ENCODE results near the gene RRAS2. TPM values are rescaled to one million over a fixed set of nuclear protein-coding genes. Genes with fewer than 3 reads are reported as not detected.
"Not testable (repeated sequence)": the region's sequence is repeated elsewhere in the genome, so short reads cannot be mapped to it uniquely, and the experiment has no call there.

RRAS2 gene
- 24.1 TPM for total RNA-seq

- DNase-seq (ENCODE audit: low spot score) (peak; percentile 81), ATAC-seq (peak; percentile 89)
Measured at GRCh38 chr11:14358729-14359439, at the start of gene RRAS2. TSS of gene RRAS2 (minus strand) at chr11:14359183. CDS start at chr11:14358870, 313 bp downstream.

DNA sequence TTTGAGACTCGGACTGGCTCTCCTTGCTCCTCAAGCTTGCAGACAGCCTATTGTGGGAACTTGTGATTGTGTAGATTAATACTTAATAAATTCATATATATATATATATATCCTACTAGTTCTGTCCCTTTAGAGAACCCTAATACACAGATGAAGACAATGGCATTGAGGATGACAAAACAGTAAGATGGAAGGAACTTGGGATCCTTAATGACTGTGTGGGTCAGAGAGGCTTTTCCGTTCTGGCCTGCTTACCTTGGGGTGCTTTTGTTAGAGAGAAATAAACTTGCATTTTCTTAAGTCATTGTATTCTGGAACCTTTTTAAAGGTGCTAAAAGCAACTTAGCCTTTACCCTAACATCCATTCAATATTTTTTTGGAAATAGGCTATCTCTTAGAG is 49.6 kb upstream of the RRAS2 start:
- ATAC-seq (no peak), DNase-seq (ENCODE audit: low spot score) (no peak)

DNA sequence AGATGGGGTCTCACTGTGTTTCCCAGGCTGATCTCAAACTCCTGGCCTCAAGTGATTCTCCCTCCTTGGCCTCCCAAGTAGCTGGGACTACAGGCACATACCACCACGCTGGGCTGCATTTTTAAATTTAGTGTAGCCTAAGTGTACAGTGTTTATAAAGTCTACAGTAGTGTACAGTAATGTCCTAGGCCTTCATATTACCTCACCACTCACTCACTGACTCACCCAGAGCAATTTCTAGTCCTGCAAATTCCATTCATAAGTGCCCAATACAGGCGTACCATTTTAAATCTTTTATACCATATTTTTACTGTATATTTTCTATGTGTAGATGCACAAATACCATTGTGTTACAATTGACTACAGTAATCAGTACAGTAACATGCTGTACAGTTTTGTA is 47.1 kb upstream of the RRAS2 start:
- not testable (repeated sequence) for ATAC-seq; DNase-seq (ENCODE audit: low spot score)

DNA sequence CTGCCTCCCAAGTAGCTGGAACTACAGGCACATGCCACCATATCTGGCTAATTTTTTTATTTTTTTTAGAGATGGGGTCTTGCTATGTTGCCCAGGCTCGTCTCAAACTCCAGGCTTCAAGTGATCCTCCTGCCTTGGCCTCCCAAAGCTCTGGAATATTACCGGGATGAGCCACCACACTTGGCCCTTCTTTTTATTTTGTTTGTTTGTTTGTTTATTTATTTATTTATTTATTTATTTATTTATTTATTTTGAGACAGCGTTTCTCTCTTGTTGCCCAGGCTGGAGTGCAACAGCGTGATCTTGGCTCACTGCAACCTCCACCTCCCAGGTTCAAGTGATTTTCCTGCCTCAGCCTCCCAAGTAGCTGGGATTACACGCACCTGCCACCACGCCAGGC is 44.5 kb upstream of the RRAS2 start:
- not testable (repeated sequence) for ATAC-seq; DNase-seq (ENCODE audit: low spot score)

- DNase-seq (ENCODE audit: low spot score), result no peak
- ATAC-seq, result peak; percentile 77
Measured at GRCh38 chr11:14399087-14399486, 40.1 kb upstream of the RRAS2 start.

DNA sequence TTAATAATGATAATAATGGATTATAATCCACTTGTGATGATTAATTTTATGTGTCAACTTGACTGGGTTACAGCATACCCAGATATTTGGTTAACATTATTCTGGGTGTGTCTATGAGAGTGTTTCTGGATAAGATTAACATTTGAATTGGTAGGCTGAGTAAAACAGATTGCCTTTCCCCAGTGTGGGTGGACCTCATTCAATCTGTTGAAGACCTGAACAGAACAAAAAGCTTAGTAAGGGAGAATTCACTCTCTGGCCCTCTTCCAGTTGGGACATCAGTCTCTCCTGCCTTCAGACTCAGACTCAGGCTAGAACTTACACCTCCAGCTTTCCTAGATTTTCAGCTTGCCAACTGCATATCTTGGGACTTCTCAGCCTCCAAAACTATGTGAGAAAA is 37.3 kb upstream of the RRAS2 start:
- ATAC-seq, result no peak
- DNase-seq (ENCODE audit: low spot score), result no peak

- no peak for DNase-seq (ENCODE audit: low spot score)
- ATAC-seq, result no peak
Measured at GRCh38 chr11:14393889-14394288, 34.9 kb upstream of the RRAS2 start.

- no peak for DNase-seq (ENCODE audit: low spot score)
- no peak for ATAC-seq
Measured at GRCh38 chr11:14393129-14393528, 34.1 kb upstream of the RRAS2 start.

- peak; percentile 39 for ATAC-seq
- DNase-seq (ENCODE audit: low spot score), result no peak
Measured at GRCh38 chr11:14390669-14391068, 31.7 kb upstream of the RRAS2 start.

DNA sequence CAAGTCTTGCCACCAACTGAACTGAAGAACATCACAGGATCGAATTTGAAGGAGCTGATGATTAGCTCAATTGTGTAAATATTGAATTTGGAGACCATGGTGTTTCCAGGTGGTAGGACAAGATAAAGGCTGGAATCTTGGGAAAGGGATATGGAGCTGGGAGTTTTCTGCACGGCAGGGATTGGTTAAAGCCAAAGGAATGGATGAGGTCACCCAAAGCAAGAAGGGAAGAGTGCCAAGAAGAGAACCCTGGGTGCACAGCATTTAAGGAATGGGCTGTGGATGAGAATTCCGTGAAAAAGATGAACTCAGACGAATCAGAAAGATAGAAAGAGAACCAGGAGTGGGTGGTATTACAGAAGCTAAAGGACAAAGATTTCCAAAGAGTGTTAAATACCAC is 29.4 kb upstream of the RRAS2 start:
- ATAC-seq, result no peak
- DNase-seq (ENCODE audit: low spot score), result no peak

GRCh38 chr11:14386895-14387480 is 28.0 kb upstream of the RRAS2 start:
- ATAC-seq, result no peak

GRCh38 chr11:14386081-14386480 is 27.1 kb upstream of the RRAS2 start:
- DNase-seq (ENCODE audit: low spot score), result no peak
- ATAC-seq, result no peak

More at GRCh38 chr11:14386895-14387480, 28.0 kb upstream of the RRAS2 start:
- DNase-seq (ENCODE audit: low spot score), result no peak

DNA sequence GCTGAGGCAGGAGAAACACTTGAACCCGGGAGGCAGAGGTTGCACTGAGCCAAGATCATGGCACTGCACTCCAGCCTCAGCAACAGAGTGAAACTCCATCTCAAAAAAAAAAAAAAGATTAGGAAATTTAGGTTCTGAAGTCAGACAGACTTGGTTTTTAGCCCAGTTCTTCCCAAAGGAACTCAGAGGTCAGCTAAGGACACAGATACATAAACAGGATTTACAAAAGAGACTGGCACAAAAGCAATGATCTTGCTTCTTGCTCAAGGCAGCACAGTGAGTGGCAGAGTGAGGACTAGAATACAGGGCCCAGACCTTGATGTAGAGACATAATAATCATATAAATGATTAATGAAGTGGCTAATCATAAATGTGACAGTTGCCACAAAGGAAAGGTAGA is 25.4 kb upstream of the RRAS2 start:
- no peak for DNase-seq (ENCODE audit: low spot score)
- ATAC-seq, result no peak

- no peak for DNase-seq (ENCODE audit: low spot score)
- no peak for ATAC-seq
Measured at GRCh38 chr11:14381968-14382367, 23.0 kb upstream of the RRAS2 start.

GRCh38 chr11:14380947-14381561 is 22.1 kb upstream of the RRAS2 start:
- DNase-seq (ENCODE audit: low spot score) (peak; percentile 89), ATAC-seq (peak; percentile 92)

DNA sequence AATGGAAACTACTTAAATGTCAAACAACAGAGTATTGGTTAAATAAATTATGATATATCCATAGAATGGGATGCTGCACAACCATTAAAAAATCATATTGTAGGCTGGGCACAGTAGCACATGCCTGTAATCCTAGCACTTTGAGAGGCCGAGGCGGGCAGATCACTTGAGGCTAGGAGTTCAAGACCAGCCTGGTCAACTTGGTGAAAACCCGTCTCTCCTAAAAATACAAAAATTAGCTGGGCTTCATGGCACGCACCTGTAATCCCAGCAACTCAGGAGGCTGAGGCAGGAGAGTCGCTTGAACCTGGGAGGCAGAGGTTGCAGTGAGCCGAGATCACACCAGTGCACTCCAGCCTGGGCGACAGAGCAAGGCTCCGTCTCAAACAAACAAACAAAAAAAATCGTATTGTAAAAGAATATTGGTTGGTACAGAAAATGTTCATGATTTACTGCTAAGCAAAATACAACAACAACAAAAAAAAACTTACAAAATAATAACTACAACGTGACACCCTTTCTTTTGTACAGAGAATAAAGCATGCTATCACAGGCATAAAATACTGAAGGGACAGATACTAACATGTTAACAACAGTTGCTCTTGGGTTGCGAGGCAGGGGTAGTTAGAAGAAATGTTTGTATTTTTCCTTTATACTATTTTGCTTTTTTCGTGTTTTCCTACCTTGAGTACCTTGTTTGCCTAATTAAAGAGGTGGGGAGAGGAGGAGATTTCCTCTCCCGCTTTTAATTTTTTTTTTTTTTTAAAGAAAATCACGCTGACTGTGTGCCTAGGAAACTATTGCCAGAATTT is 21.3 kb upstream of the RRAS2 start:
- DNase-seq (ENCODE audit: low spot score) (no peak), ATAC-seq (peak; percentile 4)

- DNase-seq (ENCODE audit: low spot score) (no peak), ATAC-seq (no peak)
Measured at GRCh38 chr11:14378171-14378570, 19.2 kb upstream of the RRAS2 start.

- ATAC-seq (no peak), DNase-seq (ENCODE audit: low spot score) (no peak)
Measured at GRCh38 chr11:14376920-14377319, 17.9 kb upstream of the RRAS2 start.

GRCh38 chr11:14374922-14375830 is 16.2 kb upstream of the RRAS2 start:
- no peak for DNase-seq (ENCODE audit: low spot score)
- no peak for ATAC-seq

GRCh38 chr11:14373941-14374646 is 15.1 kb upstream of the RRAS2 start:
- ATAC-seq, result peak; percentile 86
- DNase-seq (ENCODE audit: low spot score), result peak; percentile 74

Measured in left lobe of liver (tissue), 2 donors.